NCI-H1105 (cell line): Measurements from ENCODE around the gene FBXW4.

ENCODE experiments used
- DNase-seq: peaks from one replicate; lab custom pipeline; 2025; lab: John Stamatoyannopoulos, UW

Gene FBXW4, protein sequence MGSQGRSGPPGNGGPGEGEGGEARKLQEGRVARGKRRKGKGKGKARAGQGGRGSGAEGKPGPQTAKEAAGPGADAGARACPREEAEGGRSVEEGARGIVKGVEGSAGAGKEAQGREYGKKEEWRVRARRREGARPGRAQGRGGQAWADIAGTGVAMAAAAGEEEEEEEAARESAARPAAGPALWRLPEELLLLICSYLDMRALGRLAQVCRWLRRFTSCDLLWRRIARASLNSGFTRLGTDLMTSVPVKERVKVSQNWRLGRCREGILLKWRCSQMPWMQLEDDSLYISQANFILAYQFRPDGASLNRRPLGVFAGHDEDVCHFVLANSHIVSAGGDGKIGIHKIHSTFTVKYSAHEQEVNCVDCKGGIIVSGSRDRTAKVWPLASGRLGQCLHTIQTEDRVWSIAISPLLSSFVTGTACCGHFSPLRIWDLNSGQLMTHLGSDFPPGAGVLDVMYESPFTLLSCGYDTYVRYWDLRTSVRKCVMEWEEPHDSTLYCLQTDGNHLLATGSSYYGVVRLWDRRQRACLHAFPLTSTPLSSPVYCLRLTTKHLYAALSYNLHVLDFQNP

DNA sequence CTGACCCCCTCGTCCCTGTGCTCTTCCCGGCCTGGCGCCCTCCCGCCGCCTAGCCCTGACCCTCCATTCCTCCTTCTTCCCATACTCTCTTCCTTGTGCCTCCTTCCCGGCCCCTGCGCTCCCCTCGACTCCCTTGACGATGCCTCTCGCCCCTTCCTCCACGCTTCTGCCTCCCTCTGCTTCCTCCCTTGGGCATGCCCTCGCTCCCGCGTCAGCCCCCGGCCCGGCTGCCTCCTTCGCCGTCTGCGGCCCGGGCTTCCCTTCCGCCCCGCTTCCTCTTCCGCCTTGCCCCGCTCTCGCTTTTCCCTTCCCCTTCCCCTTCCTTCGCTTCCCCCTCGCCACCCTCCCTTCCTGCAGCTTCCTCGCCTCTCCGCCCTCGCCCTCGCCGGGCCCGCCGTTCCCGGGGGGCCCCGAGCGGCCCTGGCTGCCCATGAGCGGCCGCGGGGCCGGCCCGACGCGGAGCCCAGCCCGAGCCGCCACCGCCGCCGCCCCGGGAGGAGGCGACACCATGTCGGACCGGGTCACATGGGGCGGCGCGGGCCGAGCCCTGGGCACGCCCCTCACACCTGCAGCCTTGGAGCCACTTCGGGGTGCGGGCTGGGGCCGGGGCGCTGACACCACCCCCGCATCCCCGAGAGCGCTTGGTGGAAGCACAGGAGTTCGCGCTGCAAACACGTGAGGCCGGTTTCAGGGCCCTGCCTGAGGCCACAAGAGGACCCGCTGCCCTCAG, at the start of gene FBXW4:
TSS of gene FBXW4 (minus strand) at position 497 of the 730 bp plus-strand sequence. CDS start at position 432, 65 bp downstream.
- no peak for DNase-seq

DNA sequence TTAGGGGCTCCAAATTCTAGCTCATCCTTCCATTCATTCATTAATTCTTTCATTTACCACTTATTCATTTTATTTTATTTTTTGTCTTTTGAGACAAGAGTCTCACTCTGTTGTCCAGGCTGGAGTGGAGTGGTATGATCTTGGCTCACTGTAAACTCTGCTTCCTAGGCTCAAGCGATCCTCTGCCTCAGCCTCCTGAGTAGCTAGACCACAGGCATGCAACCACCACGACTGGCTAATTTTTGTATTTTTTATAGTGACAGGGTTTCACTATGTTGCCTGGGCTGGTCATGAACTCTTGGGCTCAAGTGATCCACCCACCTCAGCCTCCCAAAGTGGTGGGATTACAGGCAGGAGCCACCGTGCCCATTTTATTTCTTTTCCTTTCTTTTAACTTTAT, 49.3 kb upstream of the FBXW4 start:
- no peak for DNase-seq

DNA sequence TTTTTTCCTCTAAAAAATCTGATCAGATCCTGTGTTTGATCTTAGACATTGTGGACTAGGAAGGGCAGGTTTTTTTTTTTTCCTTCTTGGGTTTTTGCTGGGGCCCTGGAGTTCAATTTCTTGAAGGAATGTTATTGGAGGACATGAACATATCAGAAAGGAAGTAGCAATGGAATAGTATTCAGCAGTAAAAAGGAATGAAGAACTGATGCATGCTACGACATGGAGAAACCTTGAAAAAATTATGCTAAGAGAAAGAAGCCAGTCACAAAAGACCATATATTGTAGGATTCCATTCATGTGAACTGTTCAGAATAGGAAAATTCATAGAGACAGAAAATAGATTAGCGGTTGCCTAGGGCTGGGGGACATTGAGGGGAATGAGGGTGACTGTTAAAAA, 47.0 kb upstream of the FBXW4 start:
- DNase-seq: no peak

DNA sequence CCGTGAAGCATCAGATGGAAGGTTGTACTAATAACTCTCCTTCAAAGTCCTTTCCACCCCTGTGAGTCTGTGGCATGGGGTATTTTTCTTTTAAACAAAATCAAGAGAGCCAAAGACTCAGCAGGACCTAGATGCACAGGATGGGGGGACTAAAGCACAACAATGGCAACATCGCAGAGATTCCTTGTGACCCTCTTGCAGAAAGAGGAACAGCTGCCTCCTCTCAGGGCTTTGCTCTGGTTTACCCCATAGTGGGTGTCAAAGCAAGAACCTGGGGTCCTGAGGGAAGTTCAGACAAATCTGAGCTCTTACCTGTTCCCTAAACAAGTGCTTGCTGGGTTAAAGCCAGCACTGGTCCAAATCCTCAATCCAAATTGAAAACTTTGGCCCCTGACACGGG, 41.7 kb upstream of the FBXW4 start:
- DNase-seq: no peak

DNA sequence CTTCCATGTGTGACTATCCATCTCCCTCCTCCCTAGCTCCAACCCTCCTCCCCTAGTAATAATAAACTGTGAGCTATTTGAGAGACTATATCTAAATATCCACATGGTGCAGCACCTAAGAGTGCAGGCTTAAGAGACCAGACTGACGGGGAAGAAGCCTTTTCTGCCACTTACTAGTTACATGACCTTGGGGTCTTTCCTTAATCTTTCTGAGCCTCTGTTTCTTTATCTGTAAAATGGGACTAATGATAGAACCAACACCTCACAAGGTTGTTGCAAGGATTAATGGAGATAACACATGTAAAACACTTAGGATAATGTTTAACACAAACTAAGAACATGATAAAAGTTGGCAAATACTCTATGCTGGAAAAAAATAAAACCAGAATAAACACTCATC, 37.1 kb upstream of the FBXW4 start:
- DNase-seq: no peak

DNA sequence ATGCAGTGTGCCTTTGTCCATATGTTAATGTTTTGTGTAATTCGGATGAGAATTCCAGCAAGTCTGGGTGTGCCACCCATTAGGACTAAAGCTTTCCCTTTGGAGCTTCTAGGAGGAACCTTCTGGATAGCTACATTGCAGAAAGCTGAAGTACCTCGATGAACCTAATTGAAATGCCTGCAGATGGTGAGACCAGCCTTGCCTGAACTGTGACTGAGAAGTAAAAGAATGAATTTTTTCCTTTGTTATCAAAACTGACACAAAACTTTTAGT, 31.1 kb upstream of the FBXW4 start:
- no peak for DNase-seq

DNA sequence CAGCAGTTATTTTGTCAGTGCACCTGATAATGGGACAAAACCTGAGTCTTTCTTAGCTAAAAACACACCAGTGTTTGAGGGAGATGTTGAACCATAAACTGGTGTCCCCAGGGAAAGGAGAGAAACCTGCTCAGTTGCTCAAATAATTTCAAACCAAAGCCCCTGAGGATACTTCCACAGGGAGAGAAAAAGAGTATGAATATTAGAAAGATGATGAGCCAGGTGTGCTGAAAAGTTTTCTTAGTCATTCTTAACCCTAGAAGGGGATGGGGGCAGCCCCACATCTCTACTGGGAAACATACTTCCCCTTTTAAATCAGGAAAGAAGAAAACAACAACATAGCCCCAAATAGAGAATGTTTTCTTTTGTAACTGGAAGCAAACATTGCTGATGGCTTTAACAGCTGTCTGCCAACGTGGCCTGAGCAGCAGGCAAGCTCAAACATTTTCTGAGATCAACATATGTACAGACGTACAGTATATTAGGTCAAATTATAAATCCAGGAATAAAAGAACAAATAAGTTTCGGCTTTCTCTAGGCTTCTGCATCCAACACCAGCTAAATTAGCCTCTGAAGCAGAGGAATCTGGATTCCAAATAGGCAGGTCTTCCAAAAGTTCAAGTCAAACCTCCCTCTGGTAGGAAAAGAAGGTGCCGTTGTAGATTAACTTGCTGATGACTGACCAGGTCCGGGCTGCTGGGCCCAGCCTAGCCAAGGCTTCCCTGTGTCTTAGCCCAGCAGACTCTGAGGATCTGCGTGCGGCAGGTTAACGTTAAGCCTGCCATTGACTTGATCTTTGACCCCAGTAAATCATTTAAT, 30.5 kb upstream of the FBXW4 start:
- no peak for DNase-seq

DNA sequence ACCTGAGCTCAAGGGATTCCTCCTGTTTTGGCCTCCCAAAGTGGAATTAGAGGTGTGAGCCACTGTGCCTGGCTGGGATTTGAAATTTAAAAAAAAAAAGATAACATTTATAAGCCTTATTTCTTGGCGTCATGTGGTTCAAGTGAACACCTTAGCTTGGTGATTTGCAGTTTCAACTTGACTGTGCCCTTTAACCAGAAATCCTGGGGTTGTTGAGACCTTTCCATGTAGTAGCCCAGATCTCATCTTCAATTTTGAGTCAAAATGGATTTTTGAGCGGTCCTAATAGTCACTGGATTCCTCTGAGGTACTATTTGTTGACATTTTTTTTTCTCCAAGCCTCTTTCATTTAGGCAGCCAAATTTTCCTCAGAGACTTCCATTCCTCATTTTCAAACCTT, 29.5 kb upstream of the FBXW4 start:
- no peak for DNase-seq

DNA sequence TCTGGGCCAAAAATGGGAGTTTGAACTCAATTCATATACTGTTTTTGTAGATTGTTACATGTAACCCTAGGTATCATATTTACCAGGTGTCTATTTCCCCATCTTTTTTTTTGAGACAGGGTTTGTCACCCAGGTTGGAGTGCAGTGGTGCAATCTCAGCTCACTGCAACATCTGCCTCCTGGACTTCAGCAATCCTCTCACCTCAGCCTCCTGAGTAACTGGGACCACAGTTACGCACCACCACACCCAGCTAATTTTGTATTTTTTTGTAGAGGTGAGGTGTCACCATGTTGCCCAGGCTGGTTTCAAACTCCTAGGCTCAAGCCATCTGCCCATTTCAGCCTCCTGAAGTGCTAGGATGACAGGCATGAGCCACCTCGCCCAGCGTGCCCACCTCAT, 28.2 kb upstream of the FBXW4 start:
- DNase-seq: no peak

DNA sequence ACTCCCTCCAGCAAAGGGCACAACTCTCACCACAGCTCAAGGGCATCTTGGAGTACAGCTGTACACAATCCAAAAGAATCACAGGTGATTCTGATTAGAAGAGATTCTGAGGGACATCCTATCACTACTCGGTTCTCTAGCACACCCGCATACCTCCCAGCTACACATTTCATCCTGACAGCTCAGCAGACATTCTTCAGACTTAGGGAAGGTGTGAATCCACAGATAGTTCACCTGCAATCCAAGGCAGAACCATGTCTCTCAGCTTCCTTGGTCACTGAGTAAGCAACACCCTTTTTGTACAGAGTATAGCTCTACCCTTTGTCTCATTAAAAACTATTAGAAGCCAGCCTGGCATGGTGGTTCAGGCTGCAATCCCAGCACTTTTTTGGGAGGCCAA, 26.8 kb upstream of the FBXW4 start:
- no peak for DNase-seq

DNA sequence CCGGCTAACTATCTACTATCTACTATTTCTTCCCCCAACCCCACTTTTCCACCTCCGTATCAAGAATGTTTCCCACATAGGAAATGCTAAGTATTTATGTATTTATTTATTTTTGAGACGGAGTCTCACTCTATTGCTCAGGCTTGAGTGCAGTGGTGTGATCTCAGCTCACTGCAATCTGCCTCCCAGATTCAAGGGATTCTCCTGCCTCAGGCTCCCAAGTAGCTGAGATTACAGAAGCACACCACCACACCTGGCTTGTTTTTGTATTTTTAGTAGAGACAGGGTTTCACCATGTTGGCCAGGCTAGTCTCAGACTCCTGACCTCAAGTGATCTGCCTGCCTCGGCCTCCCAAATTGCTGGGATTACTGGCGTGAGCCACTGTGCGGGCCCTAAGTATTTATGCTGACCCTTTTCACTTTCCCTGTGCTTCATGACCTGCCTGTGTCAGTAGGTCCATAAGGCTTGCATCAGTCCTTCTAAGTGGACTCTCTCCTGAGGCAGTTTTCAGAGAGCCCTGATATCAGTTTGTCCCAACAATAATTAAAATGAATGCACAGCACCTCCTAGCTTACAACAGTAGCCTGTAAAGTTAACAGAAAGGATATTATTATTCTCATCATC, 25.7 kb upstream of the FBXW4 start:
- no peak for DNase-seq

DNA sequence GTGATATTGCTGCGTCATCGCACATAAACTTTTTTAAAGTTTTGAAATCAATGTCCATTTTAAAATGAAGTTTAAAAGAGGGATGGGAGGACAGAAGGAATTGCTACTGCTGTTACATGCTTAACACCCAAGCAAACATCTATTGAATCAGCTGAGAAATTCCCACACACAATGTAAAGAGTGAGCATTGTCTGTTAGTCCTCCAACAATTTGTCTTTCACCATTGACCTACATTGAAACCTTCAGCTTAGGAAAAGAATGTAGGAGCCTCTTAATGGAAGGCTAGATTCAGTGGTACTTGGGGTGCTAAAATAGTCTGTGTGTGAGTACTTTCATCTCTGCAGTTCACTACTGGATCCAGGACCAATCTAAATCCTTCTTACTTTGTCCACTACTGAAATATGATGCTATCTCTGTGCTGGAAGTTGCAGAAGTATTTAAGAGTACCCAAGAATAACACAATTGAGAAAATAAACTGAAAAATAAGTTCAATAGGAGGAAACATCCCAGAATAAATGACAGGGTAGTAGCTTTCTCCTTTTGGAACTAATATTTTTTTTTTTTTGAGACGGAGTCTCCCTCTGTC, 23.8 kb upstream of the FBXW4 start:
- DNase-seq: no peak

DNA sequence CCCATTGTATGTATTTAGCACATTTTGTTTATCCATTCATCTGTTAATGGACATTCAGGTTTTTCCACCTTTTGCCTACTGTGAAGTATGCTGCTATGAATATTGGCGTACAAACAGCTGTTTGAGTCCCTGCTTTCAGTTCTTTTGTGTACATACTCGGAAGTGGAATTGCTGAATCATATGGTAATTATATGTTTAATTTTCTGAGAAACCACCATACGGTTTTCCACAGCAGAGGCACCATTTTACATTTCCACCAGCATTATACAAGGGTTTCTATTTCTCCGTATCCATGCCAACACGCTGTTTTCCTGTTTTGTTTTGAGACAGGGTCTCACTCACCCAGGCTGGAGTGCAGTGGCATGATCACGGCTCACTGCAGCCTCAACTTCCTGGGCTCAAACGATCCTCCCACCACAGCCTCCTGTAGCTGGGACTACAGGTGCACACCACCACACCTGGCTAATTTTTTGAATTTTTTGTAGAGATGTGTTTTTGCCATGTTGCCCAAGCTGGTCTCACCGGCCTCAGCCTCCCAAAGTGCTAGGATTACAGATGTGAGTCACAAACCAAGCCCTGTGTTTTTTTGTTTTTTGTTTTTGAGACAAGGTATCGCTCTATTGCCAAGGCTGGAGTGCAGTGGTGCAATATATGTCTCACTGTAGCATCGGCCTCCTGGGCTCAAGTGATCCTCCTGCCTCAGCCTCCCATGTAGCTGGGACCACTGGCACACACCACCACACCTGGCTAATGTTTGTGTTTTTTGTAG, 22.1 kb upstream of the FBXW4 start:
- no peak for DNase-seq

DNA sequence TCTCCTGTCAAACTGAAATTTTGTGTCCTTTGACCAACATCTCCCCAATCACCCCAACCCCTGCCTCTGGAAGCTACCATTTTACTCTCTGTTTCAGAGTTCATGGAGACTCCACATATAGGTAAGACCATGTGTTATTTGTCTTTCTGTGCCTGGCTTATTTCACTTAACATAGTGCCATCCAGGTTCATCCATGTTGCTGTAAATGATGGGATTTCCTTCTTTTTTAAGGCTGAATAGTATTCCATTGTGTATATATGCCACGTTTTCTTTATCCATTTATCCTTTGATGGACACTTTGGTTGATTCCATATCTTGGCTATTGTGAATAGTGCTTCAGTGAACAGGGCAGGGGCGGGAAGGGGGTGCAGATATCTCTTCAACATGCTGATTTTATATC, 18.0 kb upstream of the FBXW4 start:
- no peak for DNase-seq

DNA sequence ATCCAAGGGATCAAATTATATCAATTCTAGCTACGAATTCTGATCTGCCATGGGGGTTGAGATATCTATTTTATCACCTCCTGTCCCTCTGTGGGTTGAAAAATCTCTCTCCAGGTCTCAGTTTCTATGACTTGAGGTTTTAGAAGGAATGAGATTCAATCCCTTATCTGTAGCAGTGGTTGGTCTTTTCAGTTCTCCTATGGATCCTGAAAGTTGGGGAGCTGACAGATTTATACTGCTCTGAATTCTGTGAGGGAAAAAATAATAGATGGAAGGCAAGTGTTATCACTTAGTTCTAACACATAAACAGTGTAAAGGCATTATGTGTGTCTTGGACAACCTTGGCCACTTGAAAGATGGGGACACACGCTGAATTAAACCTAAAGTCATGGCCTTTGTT, 15.8 kb upstream of the FBXW4 start:
- DNase-seq: no peak

DNA sequence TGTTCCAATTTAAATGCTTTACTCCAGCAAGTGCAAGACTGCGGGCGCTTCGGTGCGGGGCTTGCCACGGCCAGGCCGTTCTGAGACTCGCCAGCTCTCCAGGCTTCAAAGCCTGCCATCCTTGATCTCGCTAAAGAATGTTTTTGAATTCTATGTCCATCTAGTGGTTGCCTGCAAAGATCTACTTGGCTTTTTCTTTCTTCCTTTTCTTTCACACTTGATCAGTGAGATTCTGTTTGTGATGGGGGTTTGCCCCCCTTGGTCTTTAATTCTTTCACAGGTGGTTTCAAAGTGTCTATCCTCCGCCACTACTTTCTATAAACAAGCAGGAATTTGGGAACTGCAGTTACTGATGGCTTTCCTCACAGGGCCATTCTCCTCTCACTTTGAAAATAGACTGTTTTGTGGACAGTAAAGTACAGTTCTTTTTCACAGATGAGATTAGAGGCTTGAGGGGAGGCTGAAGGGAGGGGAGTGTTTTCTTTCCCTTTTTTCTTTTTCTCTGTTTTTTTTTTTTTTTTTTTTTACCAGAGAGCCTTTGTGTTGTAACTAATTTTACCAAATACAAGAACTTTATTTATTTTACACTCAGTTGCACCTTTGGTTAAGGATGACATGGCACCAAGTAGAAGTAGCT, 15.2 kb upstream of the FBXW4 start:
- DNase-seq: no peak

DNA sequence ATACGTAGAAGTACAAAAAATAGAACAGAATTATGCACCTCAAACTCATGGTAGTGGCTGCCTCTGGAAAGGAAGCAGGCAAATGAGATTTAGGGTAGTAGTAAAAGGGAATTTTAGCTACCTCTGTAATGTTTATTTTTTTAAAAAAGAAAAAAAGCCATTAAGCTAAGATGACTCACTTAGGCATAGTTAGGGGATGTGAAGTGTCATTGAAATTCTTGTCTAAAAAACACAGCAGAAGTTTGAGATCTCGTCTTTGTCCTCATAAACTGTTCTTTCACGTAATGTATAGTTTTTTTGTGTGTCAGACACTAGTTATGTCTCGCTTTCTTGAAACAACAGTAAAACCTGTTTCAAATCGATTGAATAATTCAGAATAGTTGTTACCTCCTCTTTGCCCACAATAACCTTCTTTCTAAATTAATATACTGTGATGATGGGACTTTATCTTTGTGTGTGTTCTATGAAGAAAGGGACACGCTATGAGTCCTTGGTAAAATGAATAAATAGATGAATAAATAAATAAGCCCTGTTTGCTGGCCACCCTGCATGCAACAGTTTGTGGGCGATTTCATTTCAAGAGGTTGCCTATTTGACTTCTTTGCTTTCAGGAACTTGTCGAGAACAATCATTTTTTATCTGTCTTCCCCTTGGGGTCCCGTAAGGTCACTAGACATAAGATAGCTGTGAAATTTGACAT, 14.5 kb upstream of the FBXW4 start:
- DNase-seq: no peak

DNA sequence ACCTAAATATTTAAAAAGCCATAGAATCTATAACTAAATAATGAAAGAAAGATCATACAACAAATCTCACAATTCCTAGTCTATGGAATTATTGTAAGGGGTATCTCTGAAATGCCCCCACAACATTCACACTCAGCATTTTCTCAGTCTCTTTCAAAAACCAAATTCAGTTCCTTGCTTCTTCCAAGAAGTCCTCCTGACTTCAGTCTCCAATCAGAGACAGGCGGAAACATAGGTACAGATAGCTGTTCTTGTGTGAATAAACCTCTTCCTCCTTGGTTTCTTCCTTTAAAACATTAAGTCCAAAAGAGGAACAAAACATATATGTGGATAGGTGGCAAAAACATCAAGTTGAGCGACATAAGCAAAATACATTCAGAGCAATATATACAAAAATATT, 13.9 kb upstream of the FBXW4 start:
- no peak for DNase-seq

DNA sequence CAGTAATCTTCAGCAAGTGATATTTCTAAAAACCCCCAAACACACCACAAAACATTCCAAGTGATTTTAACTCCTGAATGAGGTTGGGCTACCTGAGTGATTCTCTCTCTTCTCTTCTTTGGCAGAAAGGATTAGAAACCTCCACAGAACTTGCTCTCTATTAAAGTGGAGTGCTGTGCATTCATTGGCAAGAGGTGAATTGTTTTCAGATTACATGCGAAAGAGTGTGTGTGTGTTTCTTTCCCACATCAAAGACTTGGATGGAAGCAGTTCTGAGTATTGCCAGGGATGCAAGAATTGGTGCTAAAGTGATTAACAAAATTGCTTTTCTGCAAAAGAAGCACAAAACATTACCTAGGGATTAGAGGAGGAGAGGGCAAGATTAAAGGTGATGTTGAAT, 13.1 kb upstream of the FBXW4 start:
- DNase-seq: no peak

DNA sequence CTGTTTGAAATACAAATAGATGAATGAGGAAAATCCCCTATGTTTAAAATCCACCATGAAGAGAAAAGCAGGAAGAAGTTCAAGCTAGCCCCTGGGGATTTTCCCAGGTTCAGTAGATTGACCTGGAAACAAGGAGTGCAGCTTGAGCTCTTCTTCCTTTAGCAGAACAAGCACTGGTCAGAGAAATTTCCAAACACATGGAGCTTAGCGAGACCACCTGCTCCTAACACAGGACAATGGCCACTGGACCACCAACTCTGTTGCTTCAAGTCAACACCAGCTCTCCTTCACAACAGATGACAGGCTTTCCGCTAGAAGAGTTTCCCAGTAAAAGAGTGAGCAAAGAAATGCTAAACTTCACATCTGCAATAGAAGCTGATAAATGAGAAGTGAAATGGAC, 9.4 kb upstream of the FBXW4 start:
- no peak for DNase-seq
